M059J (cell line): ENCODE data around the gene ZNF346. TPM values are rescaled to one million over a fixed set of nuclear protein-coding genes. Genes with fewer than 3 reads are reported as not detected.

ENCODE experiments used
- DNase-seq: peaks from one replicate; pipeline ENCODE4 v3.0.0-alpha.2; 2012; ENCODE audit warnings: low read depth
- total RNA-seq: library from RNA; depleted of rRNA; stranded (reverse); fragments of >200 nt; shearing (Covaris generic); gene quantifications from 2 replicates; pipeline ENCODE4 v1.2.3, GENCODE V29; 2014

ZNF346 gene
- total RNA-seq, 1 experiment from 2014 or later, result 21.3 TPM

- DNase-seq, result no peak
These were observed 48.2 kb downstream of the ZNF346 start for GRCh38 chr5:177070536-177071191.

GRCh38 chr5:177071666-177072385, 49.3 kb downstream of the ZNF346 start:
- peak; percentile 81 for DNase-seq

- DNase-seq, result peak; percentile 20
These were observed 54.8 kb downstream of the ZNF346 start for GRCh38 chr5:177077335-177077734.

GRCh38 chr5:177079606-177080005, 57.1 kb downstream of the ZNF346 start:
- no peak for DNase-seq

- no peak for DNase-seq
These were observed 57.8 kb downstream of the ZNF346 start for GRCh38 chr5:177080265-177080664.

- no peak for DNase-seq
These were observed 59.4 kb downstream of the ZNF346 start for GRCh38 chr5:177081859-177082258.

GRCh38 chr5:177083357-177083756, 60.9 kb downstream of the ZNF346 start:
- no peak for DNase-seq

- DNase-seq, result no peak
These were observed 61.7 kb downstream of the ZNF346 start for GRCh38 chr5:177084175-177084574.

GRCh38 chr5:177085985-177086653, 63.6 kb downstream of the ZNF346 start:
- no peak for DNase-seq

GRCh38 chr5:177086654-177087397, 64.3 kb downstream of the ZNF346 start, which contains the start of gene FGFR4:
FGFR4 (plus strand) TSS chr5:177086915; CDS start chr5:177089603, 2,688 bp downstream.
- DNase-seq, result peak; percentile 26

GRCh38 chr5:177087398-177088005, 65.0 kb downstream of the ZNF346 start:
- no peak for DNase-seq

GRCh38 chr5:177089127-177089526, 66.6 kb downstream of the ZNF346 start:
- DNase-seq, result no peak

GRCh38 chr5:177089825-177090641, 67.5 kb downstream of the ZNF346 start:
- no peak for DNase-seq

GRCh38 chr5:177090813-177091212, 68.3 kb downstream of the ZNF346 start:
- no peak for DNase-seq

GRCh38 chr5:177091232-177091631, 68.7 kb downstream of the ZNF346 start:
- DNase-seq, result no peak

GRCh38 chr5:177092178-177093081, 69.9 kb downstream of the ZNF346 start:
- DNase-seq, result no peak

GRCh38 chr5:177093082-177093712, 70.7 kb downstream of the ZNF346 start:
- no peak for DNase-seq

GRCh38 chr5:177093803-177094202, 71.3 kb downstream of the ZNF346 start:
- no peak for DNase-seq
